Fibroblast of lung (primary cell): ENCODE data around the gene MED28.

Experiments used
- EZH2 ChIP-seq: IDR thresholded peaks from 2 replicates; pipeline ENCODE4 v1.5.1; 2012; ENCODE audit warnings: low read length, control low read depth, mild to moderate bottlenecking; ENCODE audit errors: missing control alignments
- TF ChIP-seq, protein P1 (sequence below), 2 donors: IDR thresholded peaks in 1 of 2; conservative IDR thresholded peaks in 1 of 2; 1 replicate in 1 of 2; 2 replicates in 1 of 2; pipeline ENCODE4 v1.5.1; 2011 to 2012; ENCODE audit warnings: low read length in 2 of 2, control low read depth in 1 of 2, inconsistent platforms in 1 of 2, low read depth in 1 of 2, mild to moderate bottlenecking in 1 of 2

DNA sequence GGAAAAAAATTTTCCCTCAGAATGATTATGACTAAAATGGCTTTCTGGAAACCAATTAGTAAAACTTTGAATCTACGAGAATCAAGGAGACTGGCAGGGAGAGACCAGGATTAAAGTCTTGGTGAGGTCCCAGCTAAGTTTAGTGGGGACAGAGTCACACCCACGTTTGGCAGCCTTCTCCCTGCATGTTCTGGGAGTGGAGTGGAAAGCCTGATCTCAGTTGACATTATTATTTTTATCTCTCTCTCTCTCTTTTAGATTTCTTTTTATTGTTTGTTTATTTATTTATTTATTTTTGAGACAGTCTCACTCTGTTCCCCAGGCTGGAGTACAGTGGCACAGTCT lies 67.8 kb downstream of the MED28 start:
- TF ChIP-seq, protein P1, sequence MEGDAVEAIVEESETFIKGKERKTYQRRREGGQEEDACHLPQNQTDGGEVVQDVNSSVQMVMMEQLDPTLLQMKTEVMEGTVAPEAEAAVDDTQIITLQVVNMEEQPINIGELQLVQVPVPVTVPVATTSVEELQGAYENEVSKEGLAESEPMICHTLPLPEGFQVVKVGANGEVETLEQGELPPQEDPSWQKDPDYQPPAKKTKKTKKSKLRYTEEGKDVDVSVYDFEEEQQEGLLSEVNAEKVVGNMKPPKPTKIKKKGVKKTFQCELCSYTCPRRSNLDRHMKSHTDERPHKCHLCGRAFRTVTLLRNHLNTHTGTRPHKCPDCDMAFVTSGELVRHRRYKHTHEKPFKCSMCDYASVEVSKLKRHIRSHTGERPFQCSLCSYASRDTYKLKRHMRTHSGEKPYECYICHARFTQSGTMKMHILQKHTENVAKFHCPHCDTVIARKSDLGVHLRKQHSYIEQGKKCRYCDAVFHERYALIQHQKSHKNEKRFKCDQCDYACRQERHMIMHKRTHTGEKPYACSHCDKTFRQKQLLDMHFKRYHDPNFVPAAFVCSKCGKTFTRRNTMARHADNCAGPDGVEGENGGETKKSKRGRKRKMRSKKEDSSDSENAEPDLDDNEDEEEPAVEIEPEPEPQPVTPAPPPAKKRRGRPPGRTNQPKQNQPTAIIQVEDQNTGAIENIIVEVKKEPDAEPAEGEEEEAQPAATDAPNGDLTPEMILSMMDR (conservative IDR thresholded peaks at IDR 0.05 in 1 of 2, IDR thresholded peaks at IDR 0.05 in 1 of 2; ENCODE audit: low read depth in 1 of 2, low read length in 2 of 2), result no peak
- TF ChIP-seq EZH2, result no peak
